Gastroesophageal sphincter (tissue), 3 donors: ENCODE data around the gene FRMD6.

ENCODE experiments used
- CTCF ChIP-seq, 4 experiments: fragments of 200-600 bp in 2 of 4; fragments of 450-650 bp in 2 of 4; sonication (generic) in 1 of 4; IDR thresholded peaks; one replicate each; pipeline ENCODE4 v1.5.1; 2017 to 2019; ENCODE audit warnings: antibody characterized with exemption in 4 of 4, mild to moderate bottlenecking in 2 of 4, moderate library complexity in 2 of 4
- EP300 ChIP-seq: sonication (generic); formaldehyde crosslinking; IDR thresholded peaks from one replicate; pipeline ENCODE4 v1.6.1; 2017; ENCODE audit warnings: antibody characterized with exemption, mild to moderate bottlenecking
- POLR2A ChIP-seq, 2 donors: fragments of 450-650 bp; IDR thresholded peaks; one replicate each; pipeline ENCODE4 v1.6.1; 2017; ENCODE audit warnings: antibody characterized with exemption in 2 of 2, mild to moderate bottlenecking in 2 of 2, moderate library complexity in 1 of 2
- POLR2AphosphoS5 ChIP-seq: sonication (generic); formaldehyde crosslinking; IDR thresholded peaks from one replicate; pipeline ENCODE4 v1.6.1; 2017; ENCODE audit warnings: antibody characterized with exemption

- TF ChIP-seq POLR2A (IDR thresholded peaks at IDR 0.05) (no peak), CTCF (IDR thresholded peaks at IDR 0.05) (no peak), EP300 (no peak), POLR2AphosphoS5 (no peak)
Measured at GRCh38 chr14:51650716-51651387, 858 bp upstream of the FRMD6 start.
